ENCODE results near the gene SPG7. TPM values are rescaled to one million over a fixed set of nuclear protein-coding genes. Genes with fewer than 3 reads are reported as not detected.

Gene SPG7
- total RNA-seq, 1 experiment from 2014 or later = 141 TPM

GRCh38 chr16:89548344-89549006 is 40.3 kb downstream of the SPG7 start (continued):
- TF ChIP-seq HMGA2 (CRISPR knock-in tag; IDR thresholded peaks at IDR 0.05) = no peak

- H3K27me3 Mint-ChIP-seq (ENCODE audit: low read depth) = no peaks in the 10 kb centered on the region
- 0 out of 2 replicates have a peak overlapping the region, but pooled peaks have one; percentile 7 for H3K27ac Mint-ChIP-seq
- DNase-seq (ENCODE audit: low spot score) = no peak
- ChIA-PET POLR2A (no interaction called here), CTCF (interaction anchor here (1.1 to 1.3 kb wide), 3 partner anchors 8 to 26 kb away, joined by 3 to 5 read pairs (median 3); partner anchors contain the start of gene CPNE7)
- peaks cover 51% of the 10 kb centered on the region for H3K36me3 Mint-ChIP-seq
- H3K9me3 Mint-ChIP-seq = no peaks in the 10 kb centered on the region
- no peak for TF ChIP-seq OVOL2 (CRISPR knock-in tag; IDR thresholded peaks at IDR 0.05; ENCODE audit: borderline replicate concordance)
- peak; percentile 78 for TF ChIP-seq ZNF121 (CRISPR knock-in tag; IDR thresholded peaks at IDR 0.05)
- H3K4me1 Mint-ChIP-seq = no peaks in the 10 kb centered on the region
- ATAC-seq = no peak
- H3K4me3 Mint-ChIP-seq = no peak overlapping the region
These were observed 41.0 kb downstream of the SPG7 start for GRCh38 chr16:89549007-89549700.

GRCh38 chr16:89550421-89551007 is 42.3 kb downstream of the SPG7 start:
- TF ChIP-seq ELF4 (CRISPR knock-in tag; IDR thresholded peaks at IDR 0.05; ENCODE audit: low read depth) = no peak
- TF ChIP-seq TP53 (CRISPR knock-in tag; IDR thresholded peaks at IDR 0.05) = no peak

GRCh38 chr16:89552329-89552728 is 44.1 kb downstream of the SPG7 start:
- no peaks in the 10 kb centered on the region for H3K27me3 Mint-ChIP-seq (ENCODE audit: low read depth)
- H3K36me3 Mint-ChIP-seq = peaks cover 55% of the 10 kb centered on the region
- DNase-seq (ENCODE audit: low spot score) (no peak), ATAC-seq (no peak)
- ChIA-PET POLR2A (no interaction called here), CTCF (no interaction called here)
- H3K4me3 Mint-ChIP-seq = no peak overlapping the region
- no peaks in the 10 kb centered on the region for H3K9me3 Mint-ChIP-seq
- no peak overlapping the region; the same call in 1 of the 2 replicates for H3K27ac Mint-ChIP-seq
- no peaks in the 10 kb centered on the region for H3K4me1 Mint-ChIP-seq
- TF ChIP-seq NFYB (CRISPR knock-in tag; conservative IDR thresholded peaks at IDR 0.05; ENCODE audit: low read depth) (no peak), ZNF532 (CRISPR knock-in tag; IDR thresholded peaks at IDR 0.05; ENCODE audit: borderline replicate concordance) (no peak), ESRRA (CRISPR knock-in tag; IDR thresholded peaks at IDR 0.05; ENCODE audit: borderline replicate concordance) (no peak), MXD4 (CRISPR knock-in tag; IDR thresholded peaks at IDR 0.05; ENCODE audit: borderline replicate concordance) (no peak), MYBL2 (CRISPR knock-in tag; IDR thresholded peaks at IDR 0.05) (no peak), PRDM15 (CRISPR knock-in tag; IDR thresholded peaks at IDR 0.05) (no peak), OVOL2 (CRISPR knock-in tag; IDR thresholded peaks at IDR 0.05; ENCODE audit: borderline replicate concordance) (no peak), ZNF425 (CRISPR knock-in tag; conservative IDR thresholded peaks at IDR 0.05) (no peak), ZNF317 (CRISPR knock-in tag; IDR thresholded peaks at IDR 0.05; ENCODE audit: borderline replicate concordance, low read depth) (no peak), ZNF232 (CRISPR knock-in tag; IDR thresholded peaks at IDR 0.05) (no peak), ZNF138 (CRISPR knock-in tag; conservative IDR thresholded peaks at IDR 0.05) (no peak)

More at GRCh38 chr16:89550421-89551007, 42.3 kb downstream of the SPG7 start:
- Mint-ChIP-seq H3K36me3 (peaks cover 49% of the 10 kb centered on the region), H3K4me3 (no peak overlapping the region), H3K4me1 (no peaks in the 10 kb centered on the region), H3K27me3 (ENCODE audit: low read depth) (no peaks in the 10 kb centered on the region), H3K9me3 (no peaks in the 10 kb centered on the region), H3K27ac (no peak overlapping the region)
- no peak for DNase-seq (ENCODE audit: low spot score)
- CTCF ChIA-PET = interaction anchor here (1.1 kb wide), 1 partner anchor 25 kb away, joined by 5 read pairs; the partner anchor contains the start of gene CPNE7
- POLR2A ChIA-PET = no interaction called here
- ATAC-seq = no peak

Measured in WTC11 (cell line).